Loucy (cell line): ENCODE results near the gene AHCY.

Experiments
- CTCF ChIP-seq: fragments of 200-600 bp; sonication (generic); conservative IDR thresholded peaks from 2 replicates; pipeline ENCODE4 v1.5.1; 2014; ENCODE audit warnings: mild to moderate bottlenecking, antibody characterized with exemption, low read length
- EZH2phosphoT487 ChIP-seq: fragments of 200-600 bp; IDR thresholded peaks from 2 replicates; pipeline ENCODE4 v1.6.1; 2018; ENCODE audit warnings: antibody characterized with exemption, mild to moderate bottlenecking, moderate library complexity, borderline replicate concordance

GRCh38 chr20:34309691-34310090, 6.5 kb upstream of the AHCY start:
- TF ChIP-seq CTCF (no peak), EZH2phosphoT487 (no peak)
